ENCODE measurements around the gene BEND3. TPM values are rescaled to one million over a fixed set of nuclear protein-coding genes. Genes with fewer than 3 reads are reported as not detected.
"Not testable (repeated sequence)": the region's sequence is repeated elsewhere in the genome, so short reads cannot be mapped to it uniquely, and the experiment has no call there.

BEND3 gene
- total RNA-seq, 2 donors from 2014 or later: 4.0 TPM

- Histone ChIP-seq H3K36me3 (no peaks in the 10 kb centered on the region), H3K27me3 (replicated peaks; ENCODE audit: insufficient read depth) (no peaks in the 10 kb centered on the region), H3K27ac (no peak overlapping the region), H3K4me3 (no peak overlapping the region), H3K4me1 (replicated peaks) (no peaks in the 10 kb centered on the region), H3K9me3 (no peaks in the 10 kb centered on the region)
- TF ChIP-seq POLR2AphosphoS5 (IDR thresholded peaks at IDR 0.05) (no peak), POLR2A (IDR thresholded peaks at IDR 0.05) (no peak)
- DNase-seq (ENCODE audit: low spot score): no peak
- intact Hi-C loops (cut with DNase I): no loop called here
- 79% methylated on average over 9 of the region's 9 CpGs for WGBS
These were observed 13.5 kb downstream of the BEND3 start for GRCh38 chr6:107101686-107102413.

DNA sequence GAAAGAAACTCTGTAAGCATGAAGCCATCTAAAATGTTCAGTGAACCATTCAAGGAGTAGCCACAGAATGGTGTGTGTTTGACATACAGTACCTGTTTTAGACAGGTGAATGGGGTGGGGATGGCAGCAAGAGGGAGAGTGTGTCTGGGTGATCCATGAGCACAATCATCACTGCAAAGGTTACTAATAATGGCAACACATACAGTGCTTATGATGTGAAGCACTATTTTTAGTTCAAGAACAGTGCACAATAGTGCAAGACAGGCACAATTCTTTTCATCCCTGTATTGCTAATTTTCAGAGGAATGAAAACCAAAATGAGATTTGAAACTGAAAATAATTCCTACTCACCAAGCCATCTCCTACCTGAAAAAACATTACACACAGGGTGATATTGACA, 14.1 kb downstream of the BEND3 start:
- DNase-seq (ENCODE audit: low spot score): no peak
- Histone ChIP-seq H3K4me1 (replicated peaks) (no peaks in the 10 kb centered on the region), H3K36me3 (no peaks in the 10 kb centered on the region), H3K4me3 (no peak overlapping the region), H3K9me3 (no peaks in the 10 kb centered on the region), H3K27me3 (replicated peaks; ENCODE audit: insufficient read depth) (no peaks in the 10 kb centered on the region), H3K27ac (no peak overlapping the region)
- intact Hi-C loops (cut with DNase I): no loop called here
- TF ChIP-seq CTCF (IDR thresholded peaks at IDR 0.05) (no peak), POLR2A (IDR thresholded peaks at IDR 0.05) (no peak), POLR2AphosphoS5 (IDR thresholded peaks at IDR 0.05) (no peak)

- no peak overlapping the region for H3K27ac ChIP-seq
- H3K27me3 ChIP-seq (replicated peaks; ENCODE audit: insufficient read depth): no peaks in the 10 kb centered on the region
- H3K9me3 ChIP-seq: no peaks in the 10 kb centered on the region
- no peaks in the 10 kb centered on the region for H3K36me3 ChIP-seq
- no peak overlapping the region for H3K4me3 ChIP-seq
- 87% methylated on average over 14 of the region's 14 CpGs for WGBS
- intact Hi-C loops (cut with DNase I): no loop called here
- TF ChIP-seq CTCF (IDR thresholded peaks at IDR 0.05) (no peak), POLR2AphosphoS5 (IDR thresholded peaks at IDR 0.05) (no peak), POLR2A (IDR thresholded peaks at IDR 0.05) (no peak)
- no peaks in the 10 kb centered on the region for H3K4me1 ChIP-seq (replicated peaks)
- no peak for DNase-seq (ENCODE audit: low spot score)
These were observed 16.6 kb downstream of the BEND3 start for GRCh38 chr6:107098436-107099307.

- intact Hi-C loops (cut with DNase I); H3K36me3 ChIP-seq; H3K27ac ChIP-seq; H3K27me3 ChIP-seq (replicated peaks; ENCODE audit: insufficient read depth); H3K4me1 ChIP-seq (replicated peaks); H3K9me3 ChIP-seq; H3K4me3 ChIP-seq; DNase-seq (ENCODE audit: low spot score): not testable (repeated sequence)
- WGBS: 93% methylated on average over 7 of the region's 7 CpGs
These were observed 30.9 kb downstream of the BEND3 start for GRCh38 chr6:107084459-107084858.

GRCh38 chr6:107083921-107084320, 31.4 kb downstream of the BEND3 start:
- H3K4me3 ChIP-seq: no peak overlapping the region
- no peaks in the 10 kb centered on the region for H3K36me3 ChIP-seq
- H3K4me1 ChIP-seq (replicated peaks): no peaks in the 10 kb centered on the region
- WGBS: 95% methylated on average over 6 of the region's 6 CpGs
- no peaks in the 10 kb centered on the region for H3K9me3 ChIP-seq
- no peak for DNase-seq (ENCODE audit: low spot score)
- H3K27me3 ChIP-seq (replicated peaks; ENCODE audit: insufficient read depth): no peaks in the 10 kb centered on the region
- no peak overlapping the region for H3K27ac ChIP-seq
- intact Hi-C loops (cut with DNase I): no loop called here
- no peak for TF ChIP-seq POLR2AphosphoS5 (IDR thresholded peaks at IDR 0.05)
- no peak for TF ChIP-seq CTCF (IDR thresholded peaks at IDR 0.05)
- TF ChIP-seq POLR2A (IDR thresholded peaks at IDR 0.05): no peak
